ACC112 (cell line): Measurements from ENCODE around the gene DCST2.

Experiments
- H2AFZ ChIP-seq: fragments of 200-600 bp; sonication (generic); one replicate; pipeline ENCODE4 v1.6.0; 2017; ENCODE audit warnings: antibody characterized with exemption, low read length; ENCODE audit not compliant: unreplicated experiment
- H3K27ac ChIP-seq: fragments of 200-600 bp; sonication (generic); 2 replicates; pipeline ENCODE4 v1.5.1; 2014; ENCODE audit warnings: low read depth, mild to moderate bottlenecking, antibody characterized with exemption, low read length, moderate library complexity
- H3K27me3 ChIP-seq: fragments of 200-600 bp; sonication (generic); 2 replicates; pipeline ENCODE4 v1.6.1; 2014; ENCODE audit warnings: mild to moderate bottlenecking, antibody characterized with exemption, low read length, moderate library complexity, mixed read lengths; ENCODE audit not compliant: insufficient read depth
- H3K36me3 ChIP-seq: fragments of 200-600 bp; sonication (generic); 2 replicates; pipeline ENCODE4 v1.6.1; 2016; ENCODE audit warnings: mild to moderate bottlenecking, antibody characterized with exemption, low read length, moderate library complexity, mixed read lengths; ENCODE audit not compliant: insufficient read depth
- H3K4me1 ChIP-seq: fragments of 200-600 bp; sonication (generic); one replicate; pipeline ENCODE4 v1.6.1; 2016; ENCODE audit warnings: low read length, mixed read lengths; ENCODE audit not compliant: insufficient read depth, unreplicated experiment, control insufficient read depth
- H3K4me3 ChIP-seq: fragments of 200-600 bp; sonication (generic); 2 replicates; pipeline ENCODE4 v1.5.1; 2014; ENCODE audit warnings: mild to moderate bottlenecking, low read depth, low read length
- H3K79me2 ChIP-seq: fragments of 200-600 bp; sonication (generic); one replicate; pipeline ENCODE4 v1.6.0; 2016; ENCODE audit warnings: low read length; ENCODE audit not compliant: control insufficient read depth, unreplicated experiment, insufficient read depth

Gene DCST2

GRCh38 chr1:155053531-155054105 is 20.0 kb upstream of the DCST2 start:
- Histone ChIP-seq H3K4me1 (peaks cover 22% of the 10 kb centered on the region), H3K27me3 (no peaks in the 10 kb centered on the region), H3K4me3 (0 out of 2 replicates have a peak overlapping the region, but pooled peaks have one; percentile 7), H2AFZ (no peak overlapping the region), H3K79me2 (peaks cover 20% of the 10 kb centered on the region), H3K27ac (no peak overlapping the region), H3K36me3 (no peaks in the 10 kb centered on the region; the same call in 1 of the 2 replicates)

GRCh38 chr1:155052439-155053395 is 19.1 kb upstream of the DCST2 start:
- peaks cover 22% of the 10 kb centered on the region for H3K4me1 ChIP-seq
- H3K27me3 ChIP-seq = no peaks in the 10 kb centered on the region
- H3K79me2 ChIP-seq = peaks cover 20% of the 10 kb centered on the region
- no peak overlapping the region for H3K27ac ChIP-seq
- no peaks in the 10 kb centered on the region; the same call in 1 of the 2 replicates for H3K36me3 ChIP-seq
- H2AFZ ChIP-seq = no peak overlapping the region
- H3K4me3 ChIP-seq = peak overlapping the region; percentile 96

GRCh38 chr1:155051777-155052398 is 18.3 kb upstream of the DCST2 start:
- Histone ChIP-seq H3K79me2 (peaks cover 20% of the 10 kb centered on the region), H3K4me3 (peak overlapping the region; percentile 96), H3K36me3 (no peaks in the 10 kb centered on the region; the same call in 1 of the 2 replicates), H3K27me3 (no peaks in the 10 kb centered on the region), H3K27ac (peak overlapping the region; percentile 10; the same call in 1 of the 2 replicates), H2AFZ (peak overlapping the region; percentile 75), H3K4me1 (peaks cover 22% of the 10 kb centered on the region)

- peak overlapping the region; percentile 75 for H2AFZ ChIP-seq
- peak overlapping the region; percentile 10; the same call in 1 of the 2 replicates for H3K27ac ChIP-seq
Measured at GRCh38 chr1:155051342-155051776, 17.8 kb upstream of the DCST2 start.

GRCh38 chr1:155050560-155051341 is 17.2 kb upstream of the DCST2 start, which contains the start of gene ADAM15:
ADAM15 (plus strand) TSS chr1:155051316; CDS start chr1:155051387, 71 bp downstream.
- no peaks in the 10 kb centered on the region for H3K36me3 ChIP-seq
- peaks cover 20% of the 10 kb centered on the region for H3K79me2 ChIP-seq
- peak within 1 kb of the TSS; percentile 75 for H2AFZ ChIP-seq
- peak within 1 kb of the TSS; percentile 96 for H3K4me3 ChIP-seq
- peaks cover 22% of the 10 kb centered on the region for H3K4me1 ChIP-seq
- no peaks in the 10 kb centered on the region for H3K27me3 ChIP-seq
- peak within 1 kb of the TSS; percentile 72 for H3K27ac ChIP-seq

More at GRCh38 chr1:155051342-155051776, 17.8 kb upstream of the DCST2 start:
- H3K4me1 ChIP-seq = peaks cover 22% of the 10 kb centered on the region
- no peaks in the 10 kb centered on the region for H3K27me3 ChIP-seq
- H3K36me3 ChIP-seq = no peaks in the 10 kb centered on the region; the same call in 1 of the 2 replicates
- H3K4me3 ChIP-seq = peak overlapping the region; percentile 96
- H3K79me2 ChIP-seq = peaks cover 20% of the 10 kb centered on the region

- Histone ChIP-seq H2AFZ (peak overlapping the region; percentile 71), H3K4me1 (peaks cover 28% of the 10 kb centered on the region), H3K27me3 (no peaks in the 10 kb centered on the region), H3K36me3 (no peaks in the 10 kb centered on the region), H3K79me2 (peaks cover 20% of the 10 kb centered on the region), H3K4me3 (peak overlapping the region; percentile 82), H3K27ac (peak overlapping the region; percentile 72)
Measured at GRCh38 chr1:155049651-155050559, 16.3 kb upstream of the DCST2 start.

GRCh38 chr1:155048449-155049334 is 15.1 kb upstream of the DCST2 start:
- H3K27ac ChIP-seq = no peak overlapping the region
- peaks cover 33% of the 10 kb centered on the region for H3K4me1 ChIP-seq

GRCh38 chr1:155044812-155045657 is 11.5 kb upstream of the DCST2 start:
- no peak overlapping the region for H3K4me3 ChIP-seq
- H3K27ac ChIP-seq = no peak overlapping the region
- H3K4me1 ChIP-seq = peaks cover 19% of the 10 kb centered on the region
- H2AFZ ChIP-seq = no peak overlapping the region
- H3K79me2 ChIP-seq = no peaks in the 10 kb centered on the region
- H3K27me3 ChIP-seq = no peaks in the 10 kb centered on the region
- no peaks in the 10 kb centered on the region for H3K36me3 ChIP-seq

More at GRCh38 chr1:155048449-155049334, 15.1 kb upstream of the DCST2 start:
- Histone ChIP-seq H3K27me3 (no peaks in the 10 kb centered on the region), H2AFZ (no peak overlapping the region), H3K4me3 (no peak overlapping the region), H3K36me3 (no peaks in the 10 kb centered on the region), H3K79me2 (peaks cover 17% of the 10 kb centered on the region)
